K562 (cell line): ENCODE measurements around the gene ZNF292. TPM values are rescaled to one million over a fixed set of nuclear protein-coding genes. Genes with fewer than 3 reads are reported as not detected.

Source experiments
- ATAC-seq: fragments of 200-7000 bp; cut with Tn5 transposase; 3 replicates; pipeline ENCODE4 v1.9.1; 2020; ENCODE audit warnings: moderate library complexity
- BruUV-seq: library from RNA; stranded (reverse); fragments of 400-500 nt; replicated peaks from 2 replicates; lab custom pipeline; 2021; lab: Mats Ljungman, UMichigan
- CTCF ChIA-PET: fragments of 300-600 bp; formaldehyde crosslinking; extraction: SDS; loops from one replicate; lab custom pipeline; 2021; ENCODE audit warnings: low intra/inter-chr PET ratio; lab: Yijun Ruan, JAX
- POLR2A ChIA-PET: fragments of 300-600, 350-650 bp; sonication (Branson Sonifier 250); formaldehyde crosslinking; extraction: SDS; loops from one replicate; lab custom pipeline; 2021; ENCODE audit warnings: antibody characterized with exemption, inconsistent platforms; lab: Yijun Ruan, JAX
- DNase-seq, 4 experiments: peaks; one replicate each; pipeline versions ENCODE4 v3.0.0 to v3.0.0-alpha.2; 2011 to 2018; ENCODE audit warnings: low spot score in 3 of 4, mixed read lengths in 3 of 4; ENCODE audit errors: extremely low read depth in 1 of 4
- FAIRE-seq: peaks from 2 replicates; lab custom pipeline; 2011; peaks lifted over from hg19 to GRCh38; lab: Jason Lieb, UNC
- H2AFZ ChIP-seq: 2 replicates; pipeline ENCODE4 v1.6.0; 2011; ENCODE audit warnings: low read depth, low read length, control low read depth, inconsistent platforms
- H3K27ac ChIP-seq: fragments of 200-600 bp; 3 replicates; pipeline ENCODE4 v1.8.0; 2011; ENCODE audit warnings: low read depth, mild to moderate bottlenecking, control low read depth, inconsistent platforms, low read length, moderate library complexity, mixed read lengths; ENCODE audit errors: extremely low read depth
- H3K27me3 ChIP-seq, 2 experiments: fragments of 300-600 bp in 1 of 2; 2 replicates in 1 of 2; 3 replicates in 1 of 2; pipeline versions ENCODE4 v1.6.0 to v1.8.0; 2011; ENCODE audit warnings: inconsistent platforms in 2 of 2, low read length in 2 of 2, mild to moderate bottlenecking in 1 of 2, mixed read lengths in 1 of 2, moderate library complexity in 1 of 2; ENCODE audit not compliant: control insufficient read depth in 2 of 2, insufficient read depth in 2 of 2
- H3K36me3 ChIP-seq: fragments of 300-600 bp; 3 replicates; pipeline ENCODE4 v1.8.0; 2011; ENCODE audit warnings: mild to moderate bottlenecking, low read length, inconsistent platforms; ENCODE audit not compliant: control insufficient read depth, insufficient read depth
- H3K4me1 ChIP-seq, 2 experiments: fragments of 200-600 bp in 1 of 2; replicated peaks in 1 of 2; 2 replicates in 1 of 2; 3 replicates in 1 of 2; pipeline versions ENCODE4 v1.5.1 to v1.8.0; 2011; ENCODE audit warnings: inconsistent platforms in 2 of 2, low read length in 2 of 2, mild to moderate bottlenecking in 1 of 2, mixed read lengths in 1 of 2, moderate library complexity in 1 of 2; ENCODE audit not compliant: control insufficient read depth in 2 of 2, insufficient read depth in 2 of 2
- H3K4me2 ChIP-seq: 2 replicates; pipeline ENCODE4 v1.6.1; 2011; ENCODE audit warnings: low read length, control low read depth, inconsistent platforms, mixed read lengths; ENCODE audit not compliant: insufficient read depth
- H3K4me3 ChIP-seq: fragments of 200-600 bp; sonication (generic), shearing (Covaris generic); 2 replicates; pipeline ENCODE4 v1.5.1; 2016; ENCODE audit warnings: control low read depth, inconsistent platforms
- H3K79me2 ChIP-seq: fragments of 200-600 bp; 3 replicates; pipeline ENCODE4 v1.8.0; 2011; ENCODE audit warnings: low read length, inconsistent platforms; ENCODE audit not compliant: control insufficient read depth, insufficient read depth
- H3K9ac ChIP-seq, 2 experiments: 2 replicates each; pipeline versions ENCODE4 v1.6.0 to v1.6.1; 2011; ENCODE audit warnings: low read depth in 2 of 2, low read length in 2 of 2, control low read depth in 1 of 2, inconsistent platforms in 1 of 2, mild to moderate bottlenecking in 1 of 2, mixed read lengths in 1 of 2; ENCODE audit not compliant: insufficient read depth in 1 of 2
- H3K9me1 ChIP-seq: one replicate; pipeline ENCODE4 v1.6.0; 2011; ENCODE audit warnings: inconsistent platforms, mild to moderate bottlenecking, low read length, moderate library complexity; ENCODE audit not compliant: control insufficient read depth, insufficient read depth
- H3K9me3 ChIP-seq: replicated peaks from 2 replicates; pipeline ENCODE4 v1.5.1; 2011; ENCODE audit warnings: low read depth, low read length, inconsistent platforms; ENCODE audit not compliant: control insufficient read depth, insufficient read depth
- H4K20me1 ChIP-seq: replicated peaks from 2 replicates; pipeline ENCODE4 v1.6.1; 2011; ENCODE audit warnings: low read length, inconsistent platforms, mixed read lengths; ENCODE audit not compliant: control insufficient read depth, insufficient read depth
- CHD2 ChIP-seq: IDR thresholded peaks from 2 replicates; pipeline ENCODE4 v1.6.1; 2011; ENCODE audit warnings: low read depth, low read length
- EHMT2 ChIP-seq: fragments of 450-650 bp; IDR thresholded peaks from 2 replicates; pipeline ENCODE4 v1.6.1; 2018; ENCODE audit warnings: antibody characterized with exemption
- ETV6 ChIP-seq, 3 experiments: fragments of 150-350 bp in 1 of 3; sonication (generic) in 1 of 3; formaldehyde crosslinking in 1 of 3; IDR thresholded peaks; 2 replicates each; pipeline versions ENCODE4 v1.6.1 to v1.8.0; 2014 to 2022; ENCODE audit warnings: borderline replicate concordance in 2 of 3, low read depth in 2 of 3, antibody characterized with exemption in 1 of 3, low read length in 1 of 3, mild to moderate bottlenecking in 1 of 3, missing genetic modification reagents in 1 of 3
- FOXK1 ChIP-seq: sonication (generic); formaldehyde crosslinking; IDR thresholded peaks from 2 replicates; pipeline ENCODE4 v1.8.0; 2022; ENCODE audit warnings: missing genetic modification reagents, mild to moderate bottlenecking, borderline replicate concordance
- PHF20 ChIP-seq: fragments of 450-650 bp; IDR thresholded peaks from 2 replicates; pipeline ENCODE4 v1.6.1; 2018; ENCODE audit not compliant: partially characterized antibody
- POLR2B ChIP-seq: fragments of 450-650 bp; IDR thresholded peaks from 2 replicates; pipeline ENCODE4 v1.6.1; 2018; ENCODE audit warnings: low read depth; ENCODE audit not compliant: partially characterized antibody
- PRMT5 ChIP-seq: sonication (generic); formaldehyde crosslinking; IDR thresholded peaks from 2 replicates; pipeline ENCODE4 v1.5.0; 2020; ENCODE audit warnings: missing genetic modification reagents
- RFX1 ChIP-seq: fragments of 450-650 bp; IDR thresholded peaks from 2 replicates; pipeline ENCODE4 v1.6.1; 2016; ENCODE audit warnings: mild to moderate bottlenecking, moderate library complexity
- SIN3B ChIP-seq: fragments of 450-650 bp; IDR thresholded peaks from 2 replicates; pipeline ENCODE4 v1.6.1; 2017; ENCODE audit warnings: low read depth, mild to moderate bottlenecking, moderate library complexity
- SIRT6 ChIP-seq: IDR thresholded peaks from one replicate; pipeline ENCODE4 v1.6.1; 2012; ENCODE audit warnings: low read depth, mild to moderate bottlenecking, control low read depth, inconsistent platforms, low read length, moderate library complexity
- TCF3 ChIP-seq: sonication (generic); formaldehyde crosslinking; IDR thresholded peaks from 2 replicates; pipeline ENCODE4 v1.4.0; 2020; ENCODE audit warnings: mild to moderate bottlenecking, missing genetic modification reagents
- TCFL5 ChIP-seq: fragments of 250-450 bp; sonication (Bioruptor Pico); conservative IDR thresholded peaks from 2 replicates; pipeline ENCODE4 v1.6.1; 2021; ENCODE audit warnings: mild to moderate bottlenecking, moderate library complexity, matching md5 sums
- XRCC3 ChIP-seq: fragments of 450-650 bp; IDR thresholded peaks from 2 replicates; pipeline ENCODE4 v1.6.1; 2017; ENCODE audit warnings: mild to moderate bottlenecking, moderate library complexity
- XRCC4 ChIP-seq: IDR thresholded peaks from one replicate; pipeline ENCODE4 v1.6.1; 2011; ENCODE audit not compliant: insufficient read depth, insufficient read length; ENCODE audit errors: extremely low read depth
- YY1 ChIP-seq, 3 experiments: IDR thresholded peaks; 2 replicates each; pipeline ENCODE4 v1.6.1; 2011; ENCODE audit warnings: low read length in 2 of 3, mild to moderate bottlenecking in 2 of 3, moderate library complexity in 2 of 3, borderline replicate concordance in 1 of 3, control low read depth in 1 of 3, low read depth in 1 of 3; ENCODE audit not compliant: insufficient read depth in 3 of 3, insufficient replicate concordance in 2 of 3, control insufficient read depth in 1 of 3, insufficient read length in 1 of 3; ENCODE audit errors: extremely low read depth in 1 of 3
- ZBTB1 ChIP-seq: sonication (generic); formaldehyde crosslinking; IDR thresholded peaks from 2 replicates; pipeline ENCODE4 v1.8.1; 2023; ENCODE audit warnings: missing genetic modification reagents, low read depth, mild to moderate bottlenecking, borderline replicate concordance
- ZNF408 ChIP-seq: fragments of 250-450 bp; sonication (Bioruptor Pico); IDR thresholded peaks from 2 replicates; pipeline ENCODE4 v1.4.0; 2020; ENCODE audit warnings: low read depth, mild to moderate bottlenecking, moderate library complexity
- WGBS: fragments of 100-300 bp; shearing (Covaris generic); methylation state at CpG from one replicate; pipeline ENCODE4 v1.1.6; 2016; ENCODE audit warnings: low coverage, mixed read lengths; ENCODE audit not compliant: insufficient coverage; ENCODE audit errors: missing lambda C conversion rate; 5-methylcytosine and 5-hydroxymethylcytosine counted together
- in situ Hi-C: fragments of 300-500 bp; cut with MboI; formaldehyde crosslinking; loops from 4 replicates; pipeline ENCODE4 v1.15.0; 2018; ENCODE audit warnings: inconsistent platforms, mixed read lengths
- intact Hi-C: fragments of 100-400 bp; cut with micrococcal nuclease; formaldehyde crosslinking; loops from 2 replicates; pipeline ENCODE4 v1.14.2; 2022
- polyA plus RNA-seq, 8 experiments: library from polyadenylated mRNA; depleted of rRNA in 4 of 8; stranded (reverse) in 5 of 8; unstranded in 3 of 8; fragments of >200 nt; fragmentation: Nextera tagmentation in 2 of 8; fragmentation: Illumina TruSeq in 1 of 8; extraction: Ambion mirVana in 2 of 8; extraction: Trizol in 1 of 8; gene quantifications; 2 replicates each; pipeline versions ENCODE4 v1.2.1 to v1.2.3, GENCODE V29; 2011 to 2014; ENCODE audit warnings: inconsistent platforms in 1 of 8, missing spikeins in 1 of 8
- total RNA-seq, 7 experiments: library from RNA; depleted of rRNA in 6 of 7; stranded (reverse); fragments of >200 nt in 6 of 7; fragmentation: Illumina TruSeq in 2 of 7; extraction: Trizol in 2 of 7; gene quantifications; 2 replicates each; pipeline versions ENCODE4 v1.2.1 to v1.2.3, GENCODE V29; 2011 to 2021; ENCODE audit warnings: low replicate concordance in 1 of 7
- TF ChIP-seq, protein P1 (sequence below), 2 experiments: IDR thresholded peaks; 2 replicates each; pipeline ENCODE4 v1.6.1; 2012; ENCODE audit warnings: improper control_type of control experiment in 2 of 2, low read depth in 2 of 2, low read length in 2 of 2, borderline replicate concordance in 1 of 2
- TF ChIP-seq, protein P2 (sequence below), 3 experiments: IDR thresholded peaks in 2 of 3; conservative IDR thresholded peaks in 1 of 3; 2 replicates each; pipeline ENCODE4 v1.5.1; 2011 to 2012; ENCODE audit warnings: low read length in 3 of 3, mild to moderate bottlenecking in 3 of 3, control low read depth in 2 of 3, improper control_type of control experiment in 1 of 3, inconsistent platforms in 1 of 3, low read depth in 1 of 3, mixed read lengths in 1 of 3, moderate library complexity in 1 of 3; ENCODE audit not compliant: insufficient read depth in 2 of 3

The ZNF292 gene
- total and polyA plus RNA-seq, 9 of the 15 experiments (the other 6 are each of a cell fraction or from before 2014, with no cell fraction given), result 4.4 to 17.1 (median 12.8) TPM

DNA sequence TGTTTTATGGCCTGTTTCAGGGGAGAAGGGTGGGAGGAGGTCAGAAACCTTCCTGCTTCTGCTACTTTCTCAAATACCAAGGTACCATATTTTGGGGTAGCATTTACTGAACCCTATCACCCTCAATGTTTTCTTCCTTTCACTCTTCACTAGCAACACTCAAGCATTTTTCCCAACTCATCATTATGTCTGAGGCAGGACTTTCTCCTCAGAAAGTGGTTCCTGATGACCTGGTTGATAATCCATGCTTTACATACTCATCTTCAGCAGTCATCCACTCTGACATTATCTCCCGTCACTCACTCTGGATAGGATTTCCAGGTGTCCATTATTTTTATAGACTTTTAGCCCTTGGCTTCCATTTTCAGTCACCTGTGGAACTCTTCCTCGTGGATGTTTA is 21.1 kb downstream of the ZNF292 start:
- peaks cover 98% of the 10 kb centered on the region for H3K79me2 ChIP-seq
- DNase-seq (no peak), ATAC-seq (no peak), FAIRE-seq (no peak)
- no peak overlapping the region for H2AFZ ChIP-seq
- no peak overlapping the region for H3K9ac ChIP-seq
- H3K36me3 ChIP-seq, result peaks cover 10% of the 10 kb centered on the region; the same call in 2 of the 3 replicates
- WGBS, result 73% methylated on average over 2 of the region's 2 CpGs
- no peak overlapping the region for H3K27ac ChIP-seq
- TF ChIP-seq CHD2 (no peak), ZNF408 (CRISPR knock-in tag) (no peak), TCF3 (CRISPR knock-in tag) (no peak), PHF20 (no peak), TCFL5 (no peak), ETV6 (IDR thresholded peaks at IDR 0.05; ENCODE audit: borderline replicate concordance in 1 of 2, low read depth in 2 of 2, low read length in 1 of 2) (no peak), ETV6 (CRISPR knock-in tag; IDR thresholded peaks at IDR 0.05; ENCODE audit: borderline replicate concordance) (no peak), POLR2B (no peak), XRCC4 (no peak), YY1 (IDR thresholded peaks at IDR 0.05; ENCODE audit: borderline replicate concordance in 1 of 3, control insufficient read depth in 1 of 3, extremely low read depth in 1 of 3, insufficient read depth in 3 of 3, insufficient read length in 1 of 3, insufficient replicate concordance in 2 of 3, low read depth in 1 of 3, low read length in 2 of 3) (no peak), SIRT6 (no peak), PRMT5 (no peak), SIN3B (no peak), FOXK1 (CRISPR knock-in tag) (no peak), EHMT2 (no peak), ZBTB1 (CRISPR knock-in tag) (no peak), RFX1 (no peak), XRCC3 (no peak)
- TF ChIP-seq, protein P1, sequence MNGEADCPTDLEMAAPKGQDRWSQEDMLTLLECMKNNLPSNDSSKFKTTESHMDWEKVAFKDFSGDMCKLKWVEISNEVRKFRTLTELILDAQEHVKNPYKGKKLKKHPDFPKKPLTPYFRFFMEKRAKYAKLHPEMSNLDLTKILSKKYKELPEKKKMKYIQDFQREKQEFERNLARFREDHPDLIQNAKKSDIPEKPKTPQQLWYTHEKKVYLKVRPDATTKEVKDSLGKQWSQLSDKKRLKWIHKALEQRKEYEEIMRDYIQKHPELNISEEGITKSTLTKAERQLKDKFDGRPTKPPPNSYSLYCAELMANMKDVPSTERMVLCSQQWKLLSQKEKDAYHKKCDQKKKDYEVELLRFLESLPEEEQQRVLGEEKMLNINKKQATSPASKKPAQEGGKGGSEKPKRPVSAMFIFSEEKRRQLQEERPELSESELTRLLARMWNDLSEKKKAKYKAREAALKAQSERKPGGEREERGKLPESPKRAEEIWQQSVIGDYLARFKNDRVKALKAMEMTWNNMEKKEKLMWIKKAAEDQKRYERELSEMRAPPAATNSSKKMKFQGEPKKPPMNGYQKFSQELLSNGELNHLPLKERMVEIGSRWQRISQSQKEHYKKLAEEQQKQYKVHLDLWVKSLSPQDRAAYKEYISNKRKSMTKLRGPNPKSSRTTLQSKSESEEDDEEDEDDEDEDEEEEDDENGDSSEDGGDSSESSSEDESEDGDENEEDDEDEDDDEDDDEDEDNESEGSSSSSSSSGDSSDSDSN (IDR thresholded peaks at IDR 0.05; ENCODE audit: borderline replicate concordance in 1 of 2, low read depth in 2 of 2, low read length in 2 of 2), result no peak
- TF ChIP-seq, protein P2, sequence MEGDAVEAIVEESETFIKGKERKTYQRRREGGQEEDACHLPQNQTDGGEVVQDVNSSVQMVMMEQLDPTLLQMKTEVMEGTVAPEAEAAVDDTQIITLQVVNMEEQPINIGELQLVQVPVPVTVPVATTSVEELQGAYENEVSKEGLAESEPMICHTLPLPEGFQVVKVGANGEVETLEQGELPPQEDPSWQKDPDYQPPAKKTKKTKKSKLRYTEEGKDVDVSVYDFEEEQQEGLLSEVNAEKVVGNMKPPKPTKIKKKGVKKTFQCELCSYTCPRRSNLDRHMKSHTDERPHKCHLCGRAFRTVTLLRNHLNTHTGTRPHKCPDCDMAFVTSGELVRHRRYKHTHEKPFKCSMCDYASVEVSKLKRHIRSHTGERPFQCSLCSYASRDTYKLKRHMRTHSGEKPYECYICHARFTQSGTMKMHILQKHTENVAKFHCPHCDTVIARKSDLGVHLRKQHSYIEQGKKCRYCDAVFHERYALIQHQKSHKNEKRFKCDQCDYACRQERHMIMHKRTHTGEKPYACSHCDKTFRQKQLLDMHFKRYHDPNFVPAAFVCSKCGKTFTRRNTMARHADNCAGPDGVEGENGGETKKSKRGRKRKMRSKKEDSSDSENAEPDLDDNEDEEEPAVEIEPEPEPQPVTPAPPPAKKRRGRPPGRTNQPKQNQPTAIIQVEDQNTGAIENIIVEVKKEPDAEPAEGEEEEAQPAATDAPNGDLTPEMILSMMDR (IDR thresholded peaks at IDR 0.05 in 2 of 3, conservative IDR thresholded peaks at IDR 0.05 in 1 of 3; ENCODE audit: insufficient read depth in 2 of 3, low read depth in 1 of 3, low read length in 3 of 3), result no peak
- no peaks in the 10 kb centered on the region for H3K9me3 ChIP-seq
- peaks cover 4% of the 10 kb centered on the region for H3K9me1 ChIP-seq
- H3K27me3 ChIP-seq, result no peaks in the 10 kb centered on the region
- BruUV-seq, result no TSS peak
- H3K4me3 ChIP-seq, result no peak overlapping the region
- ChIA-PET CTCF (no interaction called here), POLR2A (no interaction called here)
- H4K20me1 ChIP-seq, result peaks cover 19% of the 10 kb centered on the region; the same call in 1 of the 2 replicates
- intact Hi-C loops (no loop called here), in situ Hi-C loops (no loop called here)
- H3K4me1 ChIP-seq, result no peaks in the 10 kb centered on the region
- H3K4me2 ChIP-seq, result no peak overlapping the region
